ENCODE data around the gene LRRC34.

DNA sequence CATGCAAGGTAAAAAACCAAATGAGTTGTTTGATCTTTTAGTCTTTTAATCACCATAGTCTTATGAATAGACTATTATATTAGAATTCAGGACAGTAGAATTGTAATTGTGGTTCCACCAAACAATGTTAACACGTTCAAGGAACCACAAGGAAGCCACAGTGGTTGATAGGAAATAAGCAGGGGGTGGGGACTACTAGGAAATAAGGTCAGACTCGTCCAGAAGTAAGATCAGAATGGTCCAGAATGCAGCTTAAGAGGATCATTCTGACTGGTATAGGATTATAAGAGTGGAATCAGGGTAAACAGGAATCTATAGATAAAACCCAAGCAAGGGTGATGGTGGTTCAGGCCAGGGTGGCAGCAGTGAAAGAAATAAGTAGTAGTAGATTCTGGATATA lies 32.0 kb downstream of the LRRC34 start:
- no peak for TF ChIP-seq POLR2AphosphoS5 (IDR thresholded peaks at IDR 0.05; ENCODE audit: borderline replicate concordance, low read depth, low read length)
- no peak for TF ChIP-seq EZH2 (IDR thresholded peaks at IDR 0.05)
- no peak for TF ChIP-seq FOXP2 (optimal IDR thresholded peaks at IDR 0.05; ENCODE audit: control extremely low read depth, extremely low read length, insufficient read depth)
